GM18505 (cell line): ENCODE data around the gene PLSCR1.

Experiments
- ATAC-seq: cut with Tn5 transposase; IDR thresholded peaks from one replicate; pipeline ENCODE4 v1.9.1; 2021; ENCODE audit not compliant: unreplicated experiment
- POLR2A ChIP-seq: IDR thresholded peaks from 4 replicates; pipeline ENCODE4 v1.6.1; 2011; ENCODE audit warnings: borderline replicate concordance; ENCODE audit not compliant: insufficient read depth, insufficient read length; ENCODE audit errors: extremely low read depth

PLSCR1 gene

GRCh38 chr3:146561463-146561862 is 17.1 kb upstream of the PLSCR1 start:
- no peak for TF ChIP-seq POLR2A
- ATAC-seq: no peak

GRCh38 chr3:146560678-146561077 is 16.3 kb upstream of the PLSCR1 start:
- ATAC-seq: no peak
- TF ChIP-seq POLR2A: no peak

GRCh38 chr3:146559388-146559787 is 15.0 kb upstream of the PLSCR1 start:
- ATAC-seq: no peak
- TF ChIP-seq POLR2A: no peak

- no peak for ATAC-seq
- no peak for TF ChIP-seq POLR2A
Measured at GRCh38 chr3:146558781-146559180, 14.4 kb upstream of the PLSCR1 start.

GRCh38 chr3:146557745-146558144 is 13.3 kb upstream of the PLSCR1 start:
- no peak for ATAC-seq
- TF ChIP-seq POLR2A: no peak

- ATAC-seq: no peak
- TF ChIP-seq POLR2A: no peak
Measured at GRCh38 chr3:146555311-146555710, 10.9 kb upstream of the PLSCR1 start.

GRCh38 chr3:146554151-146554760 is 9.8 kb upstream of the PLSCR1 start:
- no peak for TF ChIP-seq POLR2A
- no peak for ATAC-seq

- ATAC-seq: peak; percentile 95
- TF ChIP-seq POLR2A: no peak
Measured at GRCh38 chr3:146550743-146551510, 6.5 kb upstream of the PLSCR1 start.

- TF ChIP-seq POLR2A: no peak
- ATAC-seq: no peak
Measured at GRCh38 chr3:146550070-146550615, 5.7 kb upstream of the PLSCR1 start.

GRCh38 chr3:146547235-146547835 is 2.9 kb upstream of the PLSCR1 start:
- ATAC-seq: no peak
- no peak for TF ChIP-seq POLR2A

- ATAC-seq: no peak
- no peak for TF ChIP-seq POLR2A
Measured at GRCh38 chr3:146546366-146546965, 2.1 kb upstream of the PLSCR1 start.

- ATAC-seq: peak; percentile 15
- no peak for TF ChIP-seq POLR2A
Measured at GRCh38 chr3:146544929-146545528, 622 bp upstream of the PLSCR1 start.

- ATAC-seq: peak; percentile 3
Measured at GRCh38 chr3:146543461-146544001, 876 bp downstream of the PLSCR1 start.

More at GRCh38 chr3:146543461-146544001, 876 bp downstream of the PLSCR1 start:
- no peak for TF ChIP-seq POLR2A
